GM12878 (cell line): ENCODE results near the gene GABPA. TPM values are rescaled to one million over a fixed set of nuclear protein-coding genes. Genes with fewer than 3 reads are reported as not detected.

ENCODE experiments used
- ATAC-seq: fragments of 200-7000 bp; cut with Tn5 transposase; 3 replicates; pipeline ENCODE4 v1.9.1; 2020; ENCODE audit warnings: mild to moderate bottlenecking, moderate library complexity
- BruUV-seq: library from RNA; stranded (reverse); fragments of 400-500 nt; replicated peaks from 2 replicates; lab custom pipeline; 2021; lab: Mats Ljungman, UMichigan
- CTCF ChIA-PET: fragments of 300-600 bp; sonication (Branson Sonifier 250); formaldehyde crosslinking; extraction: SDS; loops from one replicate; lab custom pipeline; 2021; ENCODE audit warnings: inconsistent platforms; lab: Yijun Ruan, JAX
- POLR2A ChIA-PET: fragments of 350-600 bp; formaldehyde crosslinking; extraction: SDS; loops from one replicate; lab custom pipeline; 2021; ENCODE audit warnings: inconsistent platforms; lab: Charles Lee
- RAD21 ChIA-PET: fragments of 300-600 bp; sonication (Branson Sonifier 250); formaldehyde crosslinking; loops from one replicate; lab custom pipeline; 2023; ENCODE audit warnings: antibody characterized with exemption; ENCODE audit not compliant: unreplicated experiment; lab: Charles Lee
- SMC1A ChIA-PET: fragments of 300-600 bp; sonication (Branson Sonifier 250); formaldehyde crosslinking; loops from one replicate; lab custom pipeline; 2023; ENCODE audit not compliant: unreplicated experiment, uncharacterized antibody; lab: Charles Lee
- DNase-seq: peaks from one replicate; pipeline ENCODE4 v3.0.0-alpha.2; 2011; ENCODE audit warnings: low read depth, low spot score
- FAIRE-seq: peaks from 3 replicates; lab custom pipeline; 2011; peaks lifted over from hg19 to GRCh38; lab: Jason Lieb, UNC
- H2AFZ ChIP-seq: 2 replicates; pipeline ENCODE4 v1.6.0; 2011; ENCODE audit warnings: low read depth, low read length, control low read depth; ENCODE audit not compliant: control insufficient read depth
- H3K27ac ChIP-seq: 2 replicates; pipeline ENCODE4 v1.5.1; 2011; ENCODE audit warnings: control low read depth; ENCODE audit not compliant: control insufficient read depth, insufficient read depth
- H3K27me3 ChIP-seq, 2 experiments: replicated peaks in 1 of 2; 2 replicates each; pipeline versions ENCODE4 v1.6.0 to v1.6.1; 2011; ENCODE audit warnings: low read length in 1 of 2; ENCODE audit not compliant: control insufficient read depth in 2 of 2, insufficient read depth in 2 of 2
- H3K36me3 ChIP-seq, 2 experiments: 2 replicates each; pipeline ENCODE4 v1.5.1; 2011; ENCODE audit warnings: low read length in 1 of 2; ENCODE audit not compliant: control insufficient read depth in 2 of 2, insufficient read depth in 2 of 2
- H3K4me1 ChIP-seq: 2 replicates; pipeline ENCODE4 v1.6.1; 2011; ENCODE audit warnings: mild to moderate bottlenecking, low read length, moderate library complexity, mixed read lengths; ENCODE audit not compliant: control insufficient read depth, insufficient read depth
- H3K4me2 ChIP-seq: 2 replicates; pipeline ENCODE4 v1.6.0; 2011; ENCODE audit warnings: control low read depth; ENCODE audit not compliant: control insufficient read depth, insufficient read depth
- H3K4me3 ChIP-seq: fragments of 200-600 bp; sonication (generic); 2 replicates; pipeline ENCODE4 v1.5.1; 2016
- H3K79me2 ChIP-seq: 2 replicates; pipeline ENCODE4 v1.6.0; 2011; ENCODE audit warnings: low read length; ENCODE audit not compliant: control insufficient read depth, insufficient read depth
- H3K9ac ChIP-seq: 2 replicates; pipeline ENCODE4 v1.8.0; 2011; ENCODE audit warnings: low read length, control low read depth, mixed read lengths; ENCODE audit not compliant: control insufficient read depth, insufficient read depth
- H3K9me3 ChIP-seq: replicated peaks from 3 replicates; pipeline ENCODE4 v1.5.1; 2011; ENCODE audit warnings: mild to moderate bottlenecking, low read length; ENCODE audit not compliant: control insufficient read depth, insufficient read depth
- H4K20me1 ChIP-seq: 2 replicates; pipeline ENCODE4 v1.6.0; 2011; ENCODE audit not compliant: control insufficient read depth, insufficient read depth
- CHD4 ChIP-seq: fragments of 200-600 bp; sonication (generic); IDR thresholded peaks from 2 replicates; pipeline ENCODE4 v1.6.1; 2016; ENCODE audit warnings: mild to moderate bottlenecking
- DPF2 ChIP-seq: fragments of 450-650 bp; IDR thresholded peaks from 2 replicates; pipeline ENCODE4 v1.6.1; 2017; ENCODE audit warnings: mild to moderate bottlenecking
- IKZF2 ChIP-seq, 2 experiments: fragments of 450-650 bp; IDR thresholded peaks; 2 replicates each; pipeline ENCODE4 v1.6.1; 2017; ENCODE audit warnings: mild to moderate bottlenecking in 2 of 2, moderate library complexity in 2 of 2
- NFIC ChIP-seq: IDR thresholded peaks from 2 replicates; pipeline ENCODE4 v1.6.1; 2012; ENCODE audit warnings: low read depth, mild to moderate bottlenecking, inconsistent platforms, low read length, moderate library complexity
- RAD21 ChIP-seq: IDR thresholded peaks from 2 replicates; pipeline ENCODE4 v1.6.1; 2011; ENCODE audit warnings: mild to moderate bottlenecking, low read depth, low read length, moderate library complexity; ENCODE audit not compliant: insufficient read depth
- RAD51 ChIP-seq: fragments of 450-650 bp; IDR thresholded peaks from 2 replicates; pipeline ENCODE4 v1.6.1; 2016; ENCODE audit warnings: moderate library complexity, mild to moderate bottlenecking, inconsistent platforms
- SKIL ChIP-seq: fragments of 450-650 bp; IDR thresholded peaks from 2 replicates; pipeline ENCODE4 v1.6.1; 2017; ENCODE audit warnings: mild to moderate bottlenecking, low read depth, inconsistent platforms; ENCODE audit not compliant: poor library complexity, severe bottlenecking
- SUPT20H ChIP-seq: IDR thresholded peaks from 2 replicates; pipeline ENCODE4 v1.6.1; 2011; ENCODE audit warnings: low read depth, mild to moderate bottlenecking, low read length, moderate library complexity, borderline replicate concordance; ENCODE audit not compliant: control insufficient read depth
- TARDBP ChIP-seq: IDR thresholded peaks from 2 replicates; pipeline ENCODE4 v1.6.1; 2016; ENCODE audit warnings: borderline replicate concordance
- WGBS: methylation state at CpG from one replicate; pipeline ENCODE4 v1.1.6; 2016; ENCODE audit warnings: low lambda C conversion rate; ENCODE audit not compliant: insufficient replicate concordance, insufficient coverage; ENCODE audit errors: missing lambda C conversion rate; 5-methylcytosine and 5-hydroxymethylcytosine counted together
- in situ Hi-C: fragments of 300-500 bp; cut with MboI; formaldehyde crosslinking; loops from 9 replicates; pipeline ENCODE4 v1.14.3; 2018; ENCODE audit warnings: mixed read lengths
- intact Hi-C: fragments of 100-400 bp; cut with micrococcal nuclease; formaldehyde crosslinking; loops from one replicate; pipeline ENCODE4 v1.14.2; 2022; ENCODE audit not compliant: unreplicated experiment
- polyA plus RNA-seq, 11 experiments: library from polyadenylated mRNA; depleted of rRNA in 4 of 11; unstranded in 6 of 11; stranded (reverse) in 5 of 11; fragments of >200 nt; fragmentation: Nextera tagmentation in 4 of 11; fragmentation: Illumina TruSeq in 1 of 11; extraction: Ambion mirVana in 4 of 11; extraction: Trizol in 1 of 11; gene quantifications; 1 replicate in 1 of 11; 2 replicates in 10 of 11; pipeline versions ENCODE4 v1.2.1 to v1.2.3, GENCODE V29; 2011 to 2016; ENCODE audit warnings: inconsistent platforms in 2 of 11, missing spikeins in 2 of 11, low read depth in 1 of 11
- total RNA-seq, 4 experiments: library from RNA; depleted of rRNA in 3 of 4; stranded (reverse); fragments of >200 nt in 3 of 4; fragmentation: Illumina TruSeq in 1 of 4; extraction: Trizol in 1 of 4; gene quantifications; 2 replicates each; pipeline versions ENCODE4 v1.2.1 to v1.2.3, GENCODE V29; 2013 to 2021

The GABPA gene
- total and polyA plus RNA-seq, 10 of the 15 experiments (the other 5 are each of a cell fraction or from before 2014, with no cell fraction given) = 7.6 to 25.6 (median 22.9) TPM

- BruUV-seq = no TSS peak
- H2AFZ ChIP-seq = no peak overlapping the region
- no peak overlapping the region for H3K4me2 ChIP-seq
- ChIA-PET POLR2A (no interaction called here), CTCF (no interaction called here), RAD21 (no interaction called here), SMC1A (no interaction called here)
- H3K4me3 ChIP-seq = no peak overlapping the region
- no peak overlapping the region for H3K9ac ChIP-seq
- WGBS = 48% methylated on average over 1 of the region's 1 CpG
- H4K20me1 ChIP-seq = no peaks in the 10 kb centered on the region
- in situ Hi-C loops = no loop called here
- intact Hi-C loops = no loop called here
- H3K79me2 ChIP-seq = no peaks in the 10 kb centered on the region
- H3K9me3 ChIP-seq = no peaks in the 10 kb centered on the region
- DNase-seq (no peak), ATAC-seq (no peak), FAIRE-seq (no peak)
- TF ChIP-seq SKIL (no peak), SUPT20H (no peak), NFIC (no peak), IKZF2 (IDR thresholded peaks at IDR 0.05) (no peak), TARDBP (no peak), DPF2 (no peak), RAD21 (no peak), CHD4 (no peak), RAD51 (no peak)
- no peak overlapping the region for H3K27ac ChIP-seq
- H3K36me3 ChIP-seq = peaks cover 3 to 30% of the 10 kb centered on the region in 2 experiments; a peak in 3 of 4 replicates
- no peaks in the 10 kb centered on the region for H3K27me3 ChIP-seq
- H3K4me1 ChIP-seq = peaks cover 5% of the 10 kb centered on the region
Measured at GRCh38 chr21:25760677-25761076, 25.9 kb downstream of the GABPA start.
